Testis (tissue), 3 donors: ENCODE results near the gene ZMYND12. TPM values are rescaled to one million over a fixed set of nuclear protein-coding genes. Genes with fewer than 3 reads are reported as not detected.

Experiments used
- DNase-seq: peaks from one replicate; pipeline ENCODE4 v3.0.0-alpha.2; 2019
- H3K27ac ChIP-seq, 2 donors: fragments of 200-600 bp; sonication (generic); one replicate each; pipeline ENCODE4 v1.5.1; 2019
- H3K27me3 ChIP-seq: fragments of 200-600 bp; sonication (generic); one replicate; pipeline ENCODE4 v1.5.1; 2019
- H3K36me3 ChIP-seq: fragments of 200-600 bp; sonication (generic); one replicate; pipeline ENCODE4 v1.5.1; 2017; ENCODE audit warnings: low read depth; ENCODE audit errors: missing control alignments
- H3K4me1 ChIP-seq: fragments of 200-600 bp; sonication (generic); one replicate; pipeline ENCODE4 v1.5.1; 2019
- H3K4me3 ChIP-seq, 2 donors: fragments of 200-600 bp; sonication (generic); one replicate each; pipeline ENCODE4 v1.5.1; 2017 to 2019
- H3K9me3 ChIP-seq: fragments of 200-600 bp; sonication (generic); one replicate; pipeline ENCODE4 v1.5.1; 2017
- POLR2A ChIP-seq: fragments of 450-650 bp; IDR thresholded peaks from one replicate; pipeline ENCODE4 v1.6.1; 2017; ENCODE audit warnings: antibody characterized with exemption, mild to moderate bottlenecking, moderate library complexity
- WGBS, 2 donors: methylation state at CpG; one replicate each; pipeline ENCODE4 v1.1.5; 2018; 5-methylcytosine and 5-hydroxymethylcytosine counted together
- intact Hi-C: fragments of 100-400 bp; cut with DNase I; formaldehyde crosslinking; loops from one replicate; pipeline ENCODE4 v1.15.1; 2023; ENCODE audit warnings: low total_unique reads
- polyA plus RNA-seq: library from polyadenylated mRNA; stranded (reverse); fragments of 350-450 nt; fragmentation: Illumina TruSeq; extraction: RNeasy Lipid Tissue Mini Kit (QIAGEN cat#74804); gene quantifications from one replicate; pipeline ENCODE4 v1.2.3, GENCODE V29; 2014; ENCODE audit warnings: low read depth, low replicate concordance; ENCODE audit not compliant: insufficient read depth
- total RNA-seq, 2 donors: library from RNA; depleted of rRNA; stranded (reverse); fragments of >200 nt; gene quantifications; one replicate each; pipeline ENCODE4 v1.2.3, GENCODE V29; 2016
- TF ChIP-seq, protein P1 (sequence below), 3 experiments: fragments of 450-650 bp in 2 of 3; fragments of 200-600 bp in 1 of 3; sonication (generic) in 1 of 3; IDR thresholded peaks; one replicate each; pipeline ENCODE4 v1.5.1; 2016 to 2019; ENCODE audit warnings: antibody characterized with exemption in 3 of 3, mild to moderate bottlenecking in 2 of 3, moderate library complexity in 1 of 3

Gene ZMYND12
- total and polyA plus RNA-seq, 3 donors from 2014 or later = 31.3 to 122 (median 40.7) TPM

DNA sequence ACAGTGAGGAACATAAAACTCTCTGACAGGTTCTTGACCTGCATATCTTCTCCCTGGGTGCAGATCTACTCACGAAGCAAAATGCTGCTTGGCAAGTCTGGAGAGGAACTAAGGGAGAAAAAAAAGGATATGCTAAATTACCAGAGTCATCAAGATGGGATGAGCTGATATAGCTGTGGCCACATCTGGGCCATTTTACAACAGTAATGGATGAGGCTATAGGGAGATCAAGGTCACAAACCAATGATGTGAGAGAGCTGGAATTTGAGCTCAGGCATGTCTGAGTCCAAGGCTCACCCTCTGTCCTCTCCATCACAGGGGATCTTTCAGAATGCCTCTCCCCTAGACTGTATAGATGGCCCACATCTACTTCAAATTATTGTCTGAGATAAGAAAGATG lies 26.2 kb downstream of the ZMYND12 start:
- 84 to 88% methylated on average over 1 of the region's 1 CpG for WGBS, 2 donors
- Histone ChIP-seq H3K27me3 (no peaks in the 10 kb centered on the region), H3K36me3 (no peaks in the 10 kb centered on the region), H3K27ac (no peak overlapping the region), H3K9me3 (no peaks in the 10 kb centered on the region), H3K4me1 (peaks cover 7% of the 10 kb centered on the region), H3K4me3 (no peak overlapping the region)
- DNase-seq = no peak
- intact Hi-C loops = no loop called here
- no peak for TF ChIP-seq POLR2A
- TF ChIP-seq, protein P1, sequence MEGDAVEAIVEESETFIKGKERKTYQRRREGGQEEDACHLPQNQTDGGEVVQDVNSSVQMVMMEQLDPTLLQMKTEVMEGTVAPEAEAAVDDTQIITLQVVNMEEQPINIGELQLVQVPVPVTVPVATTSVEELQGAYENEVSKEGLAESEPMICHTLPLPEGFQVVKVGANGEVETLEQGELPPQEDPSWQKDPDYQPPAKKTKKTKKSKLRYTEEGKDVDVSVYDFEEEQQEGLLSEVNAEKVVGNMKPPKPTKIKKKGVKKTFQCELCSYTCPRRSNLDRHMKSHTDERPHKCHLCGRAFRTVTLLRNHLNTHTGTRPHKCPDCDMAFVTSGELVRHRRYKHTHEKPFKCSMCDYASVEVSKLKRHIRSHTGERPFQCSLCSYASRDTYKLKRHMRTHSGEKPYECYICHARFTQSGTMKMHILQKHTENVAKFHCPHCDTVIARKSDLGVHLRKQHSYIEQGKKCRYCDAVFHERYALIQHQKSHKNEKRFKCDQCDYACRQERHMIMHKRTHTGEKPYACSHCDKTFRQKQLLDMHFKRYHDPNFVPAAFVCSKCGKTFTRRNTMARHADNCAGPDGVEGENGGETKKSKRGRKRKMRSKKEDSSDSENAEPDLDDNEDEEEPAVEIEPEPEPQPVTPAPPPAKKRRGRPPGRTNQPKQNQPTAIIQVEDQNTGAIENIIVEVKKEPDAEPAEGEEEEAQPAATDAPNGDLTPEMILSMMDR (IDR thresholded peaks at IDR 0.05) = no peak

DNA sequence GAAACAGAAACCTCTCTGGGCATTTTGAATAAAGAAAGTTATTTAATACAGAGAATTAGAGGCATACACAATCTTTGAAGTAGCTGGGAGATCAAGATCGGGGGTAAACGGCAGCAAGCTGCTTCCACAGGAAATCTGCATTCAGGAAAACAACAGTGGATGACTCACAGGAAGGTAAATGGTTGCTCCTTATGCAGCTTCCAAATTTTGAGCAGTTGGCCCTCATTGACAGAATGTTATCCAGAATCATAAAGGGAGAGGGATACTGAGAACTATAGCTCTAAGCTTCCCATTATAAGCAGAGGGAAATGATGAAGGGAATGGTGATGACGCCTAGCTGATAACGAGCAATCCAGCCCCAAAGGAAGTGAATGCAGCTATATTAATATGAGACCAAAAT lies 28.6 kb downstream of the ZMYND12 start:
- no peak overlapping the region for H3K4me3 ChIP-seq
- H3K4me1 ChIP-seq = no peaks in the 10 kb centered on the region
- no peak for TF ChIP-seq POLR2A
- TF ChIP-seq, protein P1 (IDR thresholded peaks at IDR 0.05) = no peak
- intact Hi-C loops = no loop called here
- 81 to 83% methylated on average over 4 of the region's 4 CpGs for WGBS, 2 donors
- H3K9me3 ChIP-seq = no peaks in the 10 kb centered on the region
- H3K27ac ChIP-seq = no peak overlapping the region
- no peaks in the 10 kb centered on the region for H3K27me3 ChIP-seq
- H3K36me3 ChIP-seq = no peaks in the 10 kb centered on the region
- DNase-seq = no peak

DNA sequence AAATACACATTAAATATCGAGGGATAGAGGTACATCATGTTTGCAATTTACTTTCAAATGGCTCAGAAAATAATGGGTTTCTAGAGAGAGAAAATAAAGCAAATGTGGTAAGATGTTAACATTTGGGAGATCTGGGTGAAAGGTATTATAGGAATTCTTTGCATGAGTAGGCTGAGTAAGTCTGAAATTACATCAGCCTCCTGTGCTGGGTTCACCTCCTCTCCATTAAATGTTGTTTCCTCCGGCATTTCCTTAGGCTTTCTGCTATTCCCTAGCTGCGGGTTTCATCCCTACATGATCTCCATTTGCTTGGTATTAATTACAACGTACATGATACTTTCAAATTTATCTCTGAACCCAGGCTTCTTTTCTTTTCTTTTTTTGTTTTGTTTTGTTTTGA lies 31.6 kb downstream of the ZMYND12 start:
- Histone ChIP-seq H3K4me1 (peaks cover 7% of the 10 kb centered on the region), H3K4me3 (no peak overlapping the region), H3K36me3 (no peaks in the 10 kb centered on the region), H3K27me3 (no peaks in the 10 kb centered on the region), H3K9me3 (no peaks in the 10 kb centered on the region), H3K27ac (no peak overlapping the region)
- intact Hi-C loops = no loop called here
- 91 to 94% methylated on average over 4 of the region's 4 CpGs for WGBS, 2 donors
- no peak for DNase-seq
- TF ChIP-seq, protein P1 (IDR thresholded peaks at IDR 0.05) = no peak
- TF ChIP-seq POLR2A = no peak

DNA sequence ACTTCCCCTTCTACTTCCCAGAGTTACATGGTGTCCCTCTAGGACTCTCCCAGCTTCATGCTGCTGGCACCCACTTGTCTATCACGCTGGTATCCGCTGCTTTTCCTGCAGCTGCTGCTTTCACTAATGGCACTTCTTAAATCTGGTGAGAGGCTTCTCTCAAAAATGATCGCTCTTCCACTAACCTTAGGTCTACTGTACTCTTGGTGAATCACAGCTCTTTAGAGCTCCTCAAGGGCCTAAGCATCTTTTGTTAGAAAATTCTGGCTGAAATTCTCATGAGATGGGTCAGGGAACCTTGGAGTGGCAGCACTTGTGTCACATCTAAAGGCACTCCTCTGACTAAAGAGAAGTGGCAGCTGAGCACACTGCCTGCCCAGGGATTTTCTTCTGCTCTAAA lies 32.1 kb downstream of the ZMYND12 start:
- 98 to 99% methylated on average over 3 of the region's 3 CpGs for WGBS, 2 donors
- no peak for DNase-seq
- peaks cover 7% of the 10 kb centered on the region for H3K4me1 ChIP-seq
- H3K27me3 ChIP-seq = no peaks in the 10 kb centered on the region
- intact Hi-C loops = no loop called here
- no peak overlapping the region for H3K27ac ChIP-seq
- no peak for TF ChIP-seq POLR2A
- TF ChIP-seq, protein P1 (IDR thresholded peaks at IDR 0.05) = no peak
- no peak overlapping the region for H3K4me3 ChIP-seq
- H3K9me3 ChIP-seq = no peaks in the 10 kb centered on the region
- H3K36me3 ChIP-seq = no peaks in the 10 kb centered on the region

DNA sequence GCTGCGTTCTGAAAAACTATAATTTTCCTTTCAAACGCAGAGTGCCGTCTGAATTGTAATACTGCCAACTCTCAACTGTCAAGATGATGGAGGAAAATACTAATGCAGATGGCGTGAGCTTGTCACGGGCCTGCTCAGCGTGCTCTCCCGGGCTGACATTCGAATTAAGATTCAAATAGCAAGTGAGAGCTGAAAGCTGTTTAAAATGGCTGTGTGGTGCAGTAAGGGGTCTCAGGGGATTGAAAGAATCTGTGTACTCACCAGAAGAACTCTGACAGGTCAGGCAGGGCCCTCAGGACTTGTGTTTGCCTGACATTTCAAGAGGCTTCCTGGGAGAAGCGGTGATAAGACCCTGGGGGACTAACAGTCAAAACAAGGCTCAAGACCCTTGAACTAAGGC lies 33.1 kb downstream of the ZMYND12 start:
- no peak for DNase-seq
- no peak overlapping the region for H3K27ac ChIP-seq
- 71 to 74% methylated on average over 9 of the region's 9 CpGs for WGBS, 2 donors
- H3K4me3 ChIP-seq = no peak overlapping the region
- H3K36me3 ChIP-seq = no peaks in the 10 kb centered on the region
- H3K27me3 ChIP-seq = no peaks in the 10 kb centered on the region
- TF ChIP-seq, protein P1 (IDR thresholded peaks at IDR 0.05) = no peak
- TF ChIP-seq POLR2A = no peak
- H3K9me3 ChIP-seq = no peaks in the 10 kb centered on the region
- H3K4me1 ChIP-seq = peaks cover 7% of the 10 kb centered on the region
- intact Hi-C loops = no loop called here
